GM19351 (cell line): Measurements from ENCODE around the gene DAPK3.
A peak's percentile ranks its signal among the peaks of the same experiment; 100 is the strongest.
"Not testable (repeated sequence)": the region's sequence is repeated elsewhere in the genome, so short reads cannot be mapped to it uniquely, and the experiment has no call there.

ENCODE experiments used
- ATAC-seq: cut with Tn5 transposase; IDR thresholded peaks from one replicate; pipeline ENCODE4 v1.9.1; 2021; ENCODE audit warnings: mild to moderate bottlenecking, moderate library complexity; ENCODE audit not compliant: unreplicated experiment

The DAPK3 gene

GRCh38 chr19:4007021-4007835 lies 36.3 kb upstream of the DAPK3 start, which contains the start of gene PIAS4:
Gene PIAS4 (plus strand): TSS chr19:4007736. CDS start chr19:4007761, 25 bp downstream.
- peak; percentile 82 for ATAC-seq

GRCh38 chr19:4005436-4005835 lies 34.5 kb upstream of the DAPK3 start:
- not testable (repeated sequence) for ATAC-seq

- ATAC-seq = not testable (repeated sequence)
These were observed 29.9 kb upstream of the DAPK3 start for GRCh38 chr19:4000798-4001197.

GRCh38 chr19:3998667-3999412 lies 27.9 kb upstream of the DAPK3 start:
- ATAC-seq = not testable (repeated sequence)

- no peak for ATAC-seq
These were observed 24.7 kb upstream of the DAPK3 start for GRCh38 chr19:3995607-3996006.

- no peak for ATAC-seq
These were observed 19.9 kb upstream of the DAPK3 start for GRCh38 chr19:3990815-3991117.

GRCh38 chr19:3987619-3988371 lies 16.9 kb upstream of the DAPK3 start:
- no peak for ATAC-seq

- no peak for ATAC-seq
These were observed 15.6 kb upstream of the DAPK3 start for GRCh38 chr19:3986260-3987041.

- no peak for ATAC-seq
These were observed 14.9 kb upstream of the DAPK3 start for GRCh38 chr19:3985643-3986259.

- peak; percentile 43 for ATAC-seq
These were observed 14.2 kb upstream of the DAPK3 start, which contains the start of gene EEF2 for GRCh38 chr19:3984908-3985642. Gene EEF2 (minus strand): TSS chr19:3985463. CDS start chr19:3985380, 83 bp downstream.

- no peak for ATAC-seq
These were observed 13.6 kb upstream of the DAPK3 start for GRCh38 chr19:3984584-3984907.

GRCh38 chr19:3983936-3984583 lies 13.2 kb upstream of the DAPK3 start:
- no peak for ATAC-seq

- no peak for ATAC-seq
These were observed 12.6 kb upstream of the DAPK3 start for GRCh38 chr19:3983542-3983914.

- ATAC-seq = no peak
These were observed 12.0 kb upstream of the DAPK3 start for GRCh38 chr19:3982701-3983541.

- no peak for ATAC-seq
These were observed 11.1 kb upstream of the DAPK3 start for GRCh38 chr19:3981736-3982681.

GRCh38 chr19:3981373-3981735 lies 10.5 kb upstream of the DAPK3 start:
- ATAC-seq = no peak
